Right lobe of liver (tissue), 4 donors: ENCODE data around the gene SAP30.

ENCODE experiments used
- CTCF ChIP-seq, 4 donors: fragments of 200-600 bp in 3 of 4; fragments of 450-650 bp in 1 of 4; IDR thresholded peaks; one replicate each; pipeline versions ENCODE4 v1.5.1 to v1.8.0; 2016 to 2022; ENCODE audit warnings: antibody characterized with exemption in 4 of 4, mild to moderate bottlenecking in 2 of 4
- POLR2A ChIP-seq: fragments of 450-650 bp; IDR thresholded peaks from one replicate; pipeline ENCODE4 v1.6.1; 2017; ENCODE audit warnings: antibody characterized with exemption, mild to moderate bottlenecking
- donor health status: DM: no; HTN: no; CAD: no.
- donor health status: DM: no; HTN: no; CAD: no.
- donor health status: DM: no; HTN: yes; CAD: no.

DNA sequence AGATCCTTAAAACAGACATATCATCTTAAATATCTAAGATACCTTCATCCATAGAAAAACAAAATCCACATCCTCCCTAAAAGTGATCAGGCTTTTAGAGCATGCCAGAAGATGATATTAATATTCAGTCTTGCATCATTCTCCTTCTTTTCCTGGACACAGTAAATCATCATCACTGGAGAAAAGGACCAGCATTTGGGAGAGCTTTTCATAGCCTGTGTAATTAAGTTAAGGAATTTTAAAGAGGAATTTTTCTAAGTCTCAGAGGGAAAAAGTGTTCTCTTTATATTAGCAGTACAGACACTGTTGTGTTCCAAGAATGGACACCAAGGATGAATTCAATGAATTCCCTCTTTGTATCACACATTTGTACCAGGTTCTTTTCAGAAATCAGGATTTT, 27.5 kb downstream of the SAP30 start:
- no peak for TF ChIP-seq CTCF (IDR thresholded peaks at IDR 0.05)
- no peak for TF ChIP-seq POLR2A
